Sciatic nerve (tissue), 2 donors: ENCODE measurements around the gene LNX1. TPM values are rescaled to one million over a fixed set of nuclear protein-coding genes. Genes with fewer than 3 reads are reported as not detected.

ENCODE experiments used
- ATAC-seq: fragments of 200-7000 bp; cut with Tn5 transposase; one replicate; pipeline ENCODE4 v1.9.1; 2020; ENCODE audit warnings: mild to moderate bottlenecking, moderate library complexity
- DNase-seq: peaks from one replicate; pipeline ENCODE4 v3.0.0-alpha.2; 2020; ENCODE audit warnings: low spot score
- intact Hi-C: fragments of 100-400 bp; cut with DNase I; formaldehyde crosslinking; loops from one replicate; pipeline ENCODE4 v1.14.2; 2022
- total RNA-seq: library from RNA; stranded (reverse); fragmentation: NEBNext Ultra II Directional; extraction: Animal tissue kit (Norgen Biotek cat#: 25700); gene quantifications from one replicate; pipeline ENCODE4 v1.2.1, GENCODE V29; 2021
- donor health status: DM: no; HTN: no; CAD: no.
- donor health status: DM: no; HTN: no; CAD: no.

The LNX1 gene
- total RNA-seq = 7.9 TPM

GRCh38 chr4:53591372-53591892 lies at the start of gene LNX1:
TSS of gene LNX1 (minus strand) at chr4:53591486. CDS start at chr4:53574002, 17,484 bp downstream.
- no peak for ATAC-seq
- intact Hi-C loops = no loop called here
- DNase-seq = no peak

- DNase-seq (no peak), ATAC-seq (no peak)
- intact Hi-C loops = no loop called here
Measured at GRCh38 chr4:53640576-53641453, 49.5 kb upstream of the LNX1 start.

- ATAC-seq (no peak), DNase-seq (no peak)
- intact Hi-C loops = no loop called here
Measured at GRCh38 chr4:53638919-53639318, 47.6 kb upstream of the LNX1 start.

GRCh38 chr4:53637348-53637747 lies 46.1 kb upstream of the LNX1 start:
- intact Hi-C loops = no loop called here
- no peak for ATAC-seq

GRCh38 chr4:53635697-53636483 lies 44.6 kb upstream of the LNX1 start:
- intact Hi-C loops = no loop called here
- ATAC-seq = peak; percentile 66
- no peak for DNase-seq

More at GRCh38 chr4:53637348-53637747, 46.1 kb upstream of the LNX1 start:
- no peak for DNase-seq

GRCh38 chr4:53633608-53634007 lies 42.3 kb upstream of the LNX1 start:
- no peak for DNase-seq
- intact Hi-C loops = no loop called here
- peak; percentile 90 for ATAC-seq

GRCh38 chr4:53629296-53629695 lies 38.0 kb upstream of the LNX1 start:
- ATAC-seq (no peak), DNase-seq (no peak)
- intact Hi-C loops = no loop called here

GRCh38 chr4:53626491-53626890 lies 35.2 kb upstream of the LNX1 start:
- ATAC-seq = no peak
- intact Hi-C loops = no loop called here
- DNase-seq = no peak

GRCh38 chr4:53625888-53626287 lies 34.6 kb upstream of the LNX1 start:
- no peak for ATAC-seq
- intact Hi-C loops = no loop called here
- no peak for DNase-seq

- DNase-seq = no peak
- no peak for ATAC-seq
- intact Hi-C loops = no loop called here
Measured at GRCh38 chr4:53622739-53623151, 31.5 kb upstream of the LNX1 start.

- ATAC-seq (no peak), DNase-seq (no peak)
- intact Hi-C loops = no loop called here
Measured at GRCh38 chr4:53620956-53621355, 29.7 kb upstream of the LNX1 start.

GRCh38 chr4:53619431-53619830 lies 28.1 kb upstream of the LNX1 start:
- ATAC-seq (no peak), DNase-seq (no peak)
- intact Hi-C loops = no loop called here

GRCh38 chr4:53618321-53618720 lies 27.0 kb upstream of the LNX1 start:
- DNase-seq = no peak
- ATAC-seq = peak; percentile 24
- intact Hi-C loops = no loop called here

- ATAC-seq (no peak), DNase-seq (no peak)
- intact Hi-C loops = no loop called here
Measured at GRCh38 chr4:53617101-53617680, 25.9 kb upstream of the LNX1 start.

GRCh38 chr4:53616219-53616618 lies 24.9 kb upstream of the LNX1 start:
- ATAC-seq (no peak), DNase-seq (no peak)
- intact Hi-C loops = no loop called here

GRCh38 chr4:53614591-53614990 lies 23.3 kb upstream of the LNX1 start:
- intact Hi-C loops = no loop called here
- DNase-seq (no peak), ATAC-seq (no peak)

GRCh38 chr4:53613428-53613827 lies 22.1 kb upstream of the LNX1 start:
- intact Hi-C loops = no loop called here
- DNase-seq (no peak), ATAC-seq (no peak)

- intact Hi-C loops = no loop called here
- DNase-seq = no peak
- no peak for ATAC-seq
Measured at GRCh38 chr4:53608649-53609048, 17.4 kb upstream of the LNX1 start.

GRCh38 chr4:53608242-53608641 lies 17.0 kb upstream of the LNX1 start:
- ATAC-seq (no peak), DNase-seq (no peak)
- intact Hi-C loops = no loop called here

GRCh38 chr4:53605783-53606182 lies 14.5 kb upstream of the LNX1 start:
- no peak for DNase-seq
- no peak for ATAC-seq
- intact Hi-C loops = no loop called here
